ENCODE results near the gene STK32B. TPM values are rescaled to one million over a fixed set of nuclear protein-coding genes. Genes with fewer than 3 reads are reported as not detected.

Gene STK32B
- total and polyA plus RNA-seq, 8 donors = 0.55 to 6.6 (median 1.6) TPM

- 59 to 67% methylated on average over 2 of the region's 2 CpGs for WGBS, 2 donors
- no peak for FAIRE-seq
Observed at GRCh38 chr4:5545271-5545670, 494.0 kb downstream of the STK32B start.

GRCh38 chr4:5547651-5548249 lies 496.5 kb downstream of the STK32B start:
- no peaks in the 10 kb centered on the region for H3K9me3 ChIP-seq
- no peaks in the 10 kb centered on the region for H3K27me3 ChIP-seq
- ATAC-seq (no peak), DNase-seq (no peak), FAIRE-seq (no peak)
- WGBS, 2 donors = 93 to 97% methylated on average over 12 of the region's 12 CpGs
- no peaks in the 10 kb centered on the region for H3K36me3 ChIP-seq
- no peak overlapping the region for H3K27ac ChIP-seq
- no peak overlapping the region for H3K4me3 ChIP-seq
- no peak for TF ChIP-seq CTCF (IDR thresholded peaks at IDR 0.05)
- H3K4me1 ChIP-seq = no peaks in the 10 kb centered on the region
- intact Hi-C loops (cut with DNase I) = no loop called here

More at GRCh38 chr4:5545271-5545670, 494.0 kb downstream of the STK32B start:
- Histone ChIP-seq H3K36me3 (no peaks in the 10 kb centered on the region), H3K27me3 (no peaks in the 10 kb centered on the region), H3K4me3 (no peak overlapping the region), H3K27ac (no peak overlapping the region), H3K9me3 (no peaks in the 10 kb centered on the region), H3K4me1 (no peaks in the 10 kb centered on the region)
- no peak for DNase-seq
- intact Hi-C loops (cut with DNase I) = no loop called here
- TF ChIP-seq CTCF (IDR thresholded peaks at IDR 0.05) = no peak
- ATAC-seq = no peak

Other genes with a start within 250 kb of the STK32B start
- 1 to 10 TPM in 3 of 6 donors, under 1 TPM in 3; 0.51 to 1.4 (median 0.99) TPM for gene MSX1, start 191.8 kb upstream of the STK32B start, total RNA-seq
- gene MSX1, start 191.8 kb upstream of the STK32B start, polyA plus RNA-seq = 1 to 10 TPM; 1.5 to 2.7 TPM
- under 1 TPM; 0.19 to 0.70 (median 0.46) TPM for gene CYTL1, start 32.0 kb upstream of the STK32B start, total RNA-seq
- gene CYTL1, start 32.0 kb upstream of the STK32B start, polyA plus RNA-seq = under 1 TPM; 0.23 to 0.35 TPM